GM18505 (cell line): Measurements from ENCODE around the gene ECEL1.

Experiments used
- ATAC-seq: cut with Tn5 transposase; IDR thresholded peaks from one replicate; pipeline ENCODE4 v1.9.1; 2021; ENCODE audit not compliant: unreplicated experiment
- POLR2A ChIP-seq: IDR thresholded peaks from 4 replicates; pipeline ENCODE4 v1.6.1; 2011; ENCODE audit warnings: borderline replicate concordance; ENCODE audit not compliant: insufficient read depth, insufficient read length; ENCODE audit errors: extremely low read depth

Gene ECEL1

DNA sequence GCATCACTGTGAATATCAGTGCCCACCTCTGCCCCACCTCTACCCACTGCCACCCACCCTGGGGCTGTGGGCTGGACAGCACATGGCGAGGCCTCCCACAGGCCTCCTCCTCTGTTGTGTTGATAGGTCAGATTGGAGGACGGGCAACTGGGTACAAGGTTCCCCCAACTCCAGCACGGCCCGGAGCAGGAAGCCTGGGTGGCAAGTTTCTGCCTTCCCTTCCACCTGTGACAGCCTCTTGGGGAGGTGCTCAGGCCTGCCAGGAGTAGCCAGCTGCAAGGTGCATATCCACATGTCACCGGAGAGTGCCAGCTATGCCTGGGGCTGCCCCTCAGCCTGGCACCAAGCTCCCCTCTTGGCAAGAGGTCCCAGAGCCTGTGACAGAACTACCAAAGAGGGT is 6.9 kb upstream of the ECEL1 start:
- ATAC-seq, result no peak
- TF ChIP-seq POLR2A, result no peak

DNA sequence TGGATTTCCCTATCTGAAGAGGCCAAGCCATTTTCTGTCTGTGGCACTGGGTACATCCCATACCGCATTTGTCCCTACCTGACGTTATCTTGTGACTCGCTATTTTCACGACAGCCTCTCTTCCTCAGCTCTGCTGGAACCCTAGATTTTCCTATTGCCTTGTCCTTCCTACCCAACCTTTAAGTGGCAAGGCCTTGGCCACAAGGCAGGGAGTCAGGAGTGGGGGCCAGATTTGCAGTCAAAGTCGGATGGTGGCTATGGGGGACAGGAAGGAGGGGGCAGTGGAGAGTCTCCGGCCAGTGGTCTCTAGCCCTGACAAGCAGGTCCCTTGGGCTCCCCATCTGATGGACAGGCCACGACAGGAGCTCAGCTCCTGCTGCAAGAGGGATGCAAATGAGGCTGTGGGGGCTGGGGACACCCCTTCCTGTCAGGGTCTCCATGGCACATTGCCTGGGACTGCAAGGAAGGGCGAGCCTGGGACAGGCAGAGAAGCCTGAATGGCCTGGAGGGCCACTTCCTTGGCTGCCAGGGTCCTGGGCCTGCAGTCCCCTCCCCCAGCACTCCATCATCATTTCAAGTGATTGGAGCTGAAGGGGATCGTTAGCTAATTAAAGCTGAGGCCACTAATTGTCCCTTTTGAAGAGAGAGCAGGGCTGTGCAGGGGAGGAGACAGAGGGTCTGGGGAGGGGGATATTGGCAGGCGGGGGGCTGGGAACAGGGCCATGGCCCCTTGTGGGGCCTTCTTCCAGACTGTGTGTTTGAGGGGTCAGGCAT is 6.3 kb upstream of the ECEL1 start:
- TF ChIP-seq POLR2A, result no peak
- no peak for ATAC-seq

DNA sequence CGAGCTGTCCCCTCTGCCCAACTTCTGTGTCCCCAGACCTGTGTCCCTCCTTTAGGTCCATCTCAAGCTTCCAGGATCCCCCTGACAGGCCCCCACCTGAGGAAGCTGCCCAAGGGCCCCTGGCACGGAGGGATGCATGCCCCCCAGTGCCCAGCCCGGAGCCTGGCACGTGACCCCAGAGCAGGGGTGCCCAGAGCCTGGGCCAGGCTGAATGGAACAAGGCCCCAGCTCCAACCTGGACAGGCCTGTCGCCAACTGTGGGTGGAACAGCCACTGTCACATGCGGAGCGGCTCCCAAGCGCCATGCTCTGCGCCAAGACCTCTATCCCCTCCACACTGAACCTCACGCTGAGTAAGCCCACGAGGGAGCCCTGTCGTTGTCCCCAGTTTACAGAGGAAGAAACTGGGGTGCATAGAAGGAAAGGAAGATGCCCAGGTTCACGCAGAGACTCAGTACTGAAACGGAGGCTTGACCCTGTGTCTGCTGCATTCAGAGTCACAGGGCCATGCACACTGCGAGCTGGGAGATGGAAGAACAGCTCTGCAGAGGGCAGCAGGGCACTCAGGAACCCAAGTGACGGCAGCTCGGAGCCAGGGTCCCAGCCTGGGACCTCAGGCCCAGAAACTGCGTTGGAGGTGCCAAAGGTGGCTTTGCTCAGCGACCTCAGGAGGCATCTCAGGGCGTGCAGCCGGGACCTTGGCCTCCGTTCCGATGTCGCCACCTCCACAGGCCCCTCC is 5.5 kb upstream of the ECEL1 start:
- ATAC-seq, result no peak
- TF ChIP-seq POLR2A, result no peak

DNA sequence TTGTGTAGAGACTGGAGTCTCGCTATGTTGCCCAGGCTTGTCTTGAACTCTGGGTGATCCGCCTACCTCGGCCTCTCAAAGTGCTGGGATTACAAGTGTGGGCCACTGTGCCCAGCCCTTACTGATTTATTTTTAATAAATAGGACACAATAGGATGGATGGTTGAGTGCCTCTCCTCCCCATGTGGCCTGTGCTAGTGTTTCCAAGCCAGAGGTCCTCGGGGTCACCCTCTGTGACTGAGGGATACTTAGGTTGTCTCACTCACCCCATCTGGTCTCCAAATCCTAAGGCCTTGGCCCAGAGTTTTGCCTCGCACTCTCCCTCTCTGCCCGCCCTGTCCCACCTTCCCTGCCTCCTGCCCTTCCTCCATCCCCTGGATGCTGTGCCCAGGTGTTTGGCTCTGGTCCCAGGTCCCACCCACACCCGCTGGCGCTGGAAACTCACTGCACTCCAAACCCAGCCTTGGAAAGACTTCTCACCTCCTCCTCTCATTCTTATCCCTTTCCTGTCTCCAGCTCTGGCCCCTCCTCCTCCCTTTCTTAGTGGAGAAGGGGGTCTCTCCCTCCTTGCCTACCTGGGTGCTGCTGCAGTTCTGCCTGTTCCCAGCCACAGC is 4.7 kb upstream of the ECEL1 start:
- TF ChIP-seq POLR2A, result no peak
- no peak for ATAC-seq

DNA sequence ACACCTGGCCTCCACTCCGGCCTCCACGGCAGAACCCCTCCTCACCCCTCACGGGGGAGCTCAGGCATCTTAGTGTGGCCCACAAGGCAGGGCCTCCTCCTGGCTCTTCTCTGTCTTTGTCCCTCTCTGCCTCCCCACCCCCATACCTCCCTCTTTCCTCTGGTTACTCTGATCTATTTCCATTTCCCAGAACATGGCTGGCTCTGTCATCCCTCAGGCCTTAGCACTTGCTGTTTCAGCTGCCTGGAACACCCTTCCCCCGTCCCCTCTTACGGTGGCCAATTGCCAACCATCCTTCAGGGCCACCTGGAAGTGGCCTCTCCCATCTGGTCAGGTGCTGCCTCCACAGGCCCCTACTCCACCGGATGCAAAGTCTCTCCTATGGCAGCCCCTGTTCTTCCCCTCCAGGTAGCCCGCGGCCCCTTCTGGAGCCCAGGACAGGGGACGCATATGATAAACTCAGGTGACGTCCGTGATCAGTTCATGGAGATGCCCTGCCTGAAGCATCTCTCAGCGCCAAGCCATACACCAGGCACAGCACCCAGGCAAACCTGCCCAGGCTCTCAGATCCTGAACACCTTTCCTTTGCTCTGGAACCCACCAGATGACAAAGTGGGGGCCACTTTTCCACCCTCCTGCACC is 3.6 kb upstream of the ECEL1 start:
- no peak for ATAC-seq
- TF ChIP-seq POLR2A, result no peak

DNA sequence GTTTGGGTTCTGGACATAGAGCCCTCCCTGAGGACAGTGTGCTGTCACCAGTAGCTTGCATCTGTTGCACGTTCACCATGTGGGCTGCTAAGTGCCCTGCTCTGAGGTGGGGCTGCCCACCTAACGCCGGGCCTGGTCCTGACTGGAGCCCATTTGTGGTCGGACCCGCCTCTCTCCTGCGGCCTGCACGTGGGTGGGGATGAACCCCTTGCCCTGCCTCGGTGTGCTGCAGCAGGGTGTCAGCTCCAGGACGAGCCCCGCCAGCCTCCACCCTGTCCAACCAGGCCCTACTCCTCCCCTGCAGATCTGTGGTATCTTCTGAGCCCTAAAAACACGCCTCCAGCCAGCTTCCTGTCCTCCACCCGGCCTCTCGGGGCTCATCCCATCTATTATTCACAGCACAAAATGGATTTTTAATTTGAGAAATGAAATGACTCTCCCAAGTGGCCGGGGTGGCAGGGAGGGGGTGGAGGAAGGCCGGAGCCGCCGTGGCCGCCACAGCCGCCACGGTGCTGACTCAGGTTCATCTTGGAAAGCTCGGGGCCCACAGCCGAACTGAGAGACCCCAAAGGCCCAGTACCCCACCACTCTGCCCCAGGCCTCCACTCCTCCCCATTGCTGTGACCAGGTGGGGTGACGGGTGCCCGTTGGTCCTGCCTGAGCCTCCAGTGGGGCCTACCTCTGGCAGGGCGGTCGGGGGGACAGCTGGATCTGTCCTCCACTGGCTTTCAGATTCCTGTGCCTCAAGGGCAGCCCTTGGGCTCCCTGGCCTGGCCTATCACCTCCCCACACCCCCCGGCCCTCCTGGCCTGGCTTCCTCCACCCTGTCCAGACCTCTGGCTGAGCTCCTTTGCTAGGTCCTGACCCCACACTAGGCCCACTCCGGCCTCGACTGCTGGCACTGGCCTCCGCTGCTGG is 2.8 kb upstream of the ECEL1 start:
- no peak for TF ChIP-seq POLR2A
- ATAC-seq, result no peak

DNA sequence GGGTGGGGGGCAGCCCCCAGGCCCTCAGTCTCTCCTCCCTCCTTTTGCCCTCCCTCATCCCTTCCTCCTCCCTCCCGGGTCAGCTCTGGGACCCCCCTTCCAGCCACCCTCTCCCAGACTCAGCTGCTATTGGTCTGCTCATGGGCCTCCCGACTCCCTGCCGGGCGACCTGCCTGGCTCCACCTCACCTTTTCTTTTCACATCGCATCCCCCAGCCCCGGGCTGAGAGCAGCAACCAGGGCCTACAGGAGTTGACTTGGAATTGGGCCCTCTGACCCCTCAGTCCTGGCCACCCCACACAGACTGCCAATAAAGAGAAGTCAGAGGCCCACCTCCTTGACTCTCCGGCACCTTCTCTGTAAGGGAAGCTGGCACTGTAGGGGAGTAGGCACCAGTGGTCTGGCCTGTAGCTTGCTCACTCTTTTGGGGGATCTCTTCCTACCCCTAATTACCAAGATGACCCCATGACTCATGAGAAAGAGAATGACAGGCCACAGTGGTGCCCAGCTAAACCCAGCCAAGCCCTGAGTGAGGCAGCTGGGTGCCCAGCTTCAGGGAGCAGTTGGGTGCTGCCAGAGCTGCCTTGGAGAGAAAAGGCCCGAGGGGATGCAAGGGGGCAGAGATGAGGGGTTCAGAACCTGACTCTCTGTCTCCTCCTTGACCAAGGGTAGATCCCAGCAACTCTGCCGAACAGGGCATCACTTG is 2.0 kb upstream of the ECEL1 start:
- TF ChIP-seq POLR2A, result no peak
- no peak for ATAC-seq

DNA sequence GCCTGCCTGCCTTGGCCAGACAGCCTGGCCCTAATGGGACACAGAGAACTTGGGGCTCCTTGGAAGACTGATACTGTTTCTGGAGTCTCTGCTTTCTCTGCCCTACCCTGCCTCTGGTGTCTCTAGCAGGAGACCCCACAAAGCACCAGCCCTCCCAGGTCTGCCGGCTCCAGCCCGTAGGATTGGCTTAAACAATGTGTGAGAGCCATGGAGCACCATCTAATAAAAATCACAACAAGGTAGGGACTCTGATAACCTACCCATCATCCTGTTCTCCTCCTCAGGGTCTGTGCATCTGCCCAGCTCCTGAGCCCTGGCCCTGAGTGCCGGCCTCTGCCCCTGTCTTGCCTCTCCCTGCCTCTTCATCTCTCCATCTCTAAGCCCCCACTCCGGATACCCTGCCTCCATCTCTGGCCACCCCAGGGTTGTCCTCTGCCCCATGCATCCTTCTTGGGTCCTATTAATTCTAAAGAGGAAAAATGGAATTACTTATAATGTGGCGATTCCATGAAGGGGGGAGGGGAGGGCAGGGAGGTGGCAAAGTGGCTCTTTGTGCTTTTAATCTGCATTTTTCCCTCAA is 1.2 kb upstream of the ECEL1 start:
- no peak for ATAC-seq
- no peak for TF ChIP-seq POLR2A

DNA sequence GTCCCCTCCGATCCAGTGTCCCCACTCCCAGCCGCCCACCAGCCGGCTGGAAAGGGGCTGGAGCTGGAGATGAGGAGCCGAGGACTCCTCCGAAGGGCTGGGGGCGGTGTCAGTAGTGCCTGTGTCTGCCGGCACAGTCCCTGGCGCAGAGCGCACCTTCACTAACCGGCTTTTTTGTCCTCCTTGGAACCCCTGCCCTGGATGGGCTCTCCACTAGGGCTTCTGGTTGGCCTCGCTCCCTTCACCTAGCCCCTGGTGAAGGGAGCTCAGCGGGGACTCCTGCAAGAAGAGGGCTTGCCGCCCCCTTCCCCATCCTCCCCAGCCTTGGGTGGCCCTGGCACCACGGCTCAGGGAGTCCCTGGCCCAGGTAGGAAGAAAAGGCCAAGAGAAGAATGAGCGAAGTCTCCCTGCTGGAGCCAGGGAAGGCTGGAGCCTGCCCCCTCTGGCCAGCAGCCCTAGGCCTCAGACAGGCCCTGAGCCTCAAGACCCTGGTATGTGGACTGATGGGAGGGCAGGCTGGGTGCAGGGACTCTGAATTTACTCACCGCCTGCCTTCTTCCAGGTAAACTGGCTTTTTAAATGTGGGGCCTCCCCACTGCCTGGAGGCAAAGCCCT is 570 bp upstream of the ECEL1 start:
- ATAC-seq, result no peak
- no peak for TF ChIP-seq POLR2A

DNA sequence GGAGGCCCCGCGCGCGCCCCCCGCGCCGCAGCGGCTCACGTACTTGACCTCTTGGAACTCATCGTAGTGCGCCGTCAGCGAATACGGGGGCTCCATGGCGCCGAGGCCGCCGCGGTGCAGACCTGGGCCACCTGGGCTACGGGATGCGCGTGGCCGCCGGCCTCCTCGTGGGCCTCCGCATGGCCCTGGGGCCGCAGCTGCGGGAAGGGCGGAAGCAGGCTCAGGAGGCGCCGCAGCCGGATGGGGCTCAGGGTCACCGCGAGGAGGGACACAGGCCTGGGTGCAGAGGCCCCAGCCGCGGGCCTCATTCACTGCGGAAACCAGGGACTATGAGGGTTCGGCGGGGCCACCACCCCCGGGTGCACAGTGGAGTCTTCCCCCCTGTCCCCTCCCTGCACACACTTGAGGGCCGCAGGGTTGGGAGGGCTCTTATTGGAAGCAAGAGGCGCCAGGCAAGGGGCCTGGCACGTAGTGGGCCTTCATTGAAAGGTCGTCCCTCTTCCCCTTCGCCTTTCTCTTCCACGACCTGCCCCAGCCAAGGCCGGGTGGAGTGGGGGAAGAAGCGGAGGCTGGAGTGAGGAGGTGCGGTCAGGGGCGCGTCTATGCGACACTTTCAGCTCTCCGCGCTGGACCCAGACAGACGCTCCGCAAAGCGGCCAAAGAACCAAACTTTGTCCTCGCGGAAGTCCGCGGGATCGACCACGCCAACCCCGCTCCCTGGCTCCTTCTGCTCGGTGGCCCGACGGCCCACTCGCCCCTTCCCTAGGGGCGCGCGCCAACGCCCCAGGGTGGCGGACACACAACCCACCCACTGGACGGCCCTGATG is 863 bp downstream of the ECEL1 start:
- ATAC-seq, result no peak
- TF ChIP-seq POLR2A, result no peak
